ENCODE results near the gene GJB2. TPM values are rescaled to one million over a fixed set of nuclear protein-coding genes. Genes with fewer than 3 reads are reported as not detected.

GJB2 gene
- total RNA-seq, 1 experiment from 2014 or later = 4.6 TPM

GRCh38 chr13:20137875-20138274 lies 54.9 kb downstream of the GJB2 start:
- Mint-ChIP-seq H3K27me3 (ENCODE audit: unreplicated experiment) (no peaks in the 10 kb centered on the region), H3K9me3 (ENCODE audit: low read depth, unreplicated experiment) (no peaks in the 10 kb centered on the region), H3K36me3 (ENCODE audit: insufficient read depth, unreplicated experiment) (no peaks in the 10 kb centered on the region), H3K4me3 (ENCODE audit: low read depth, unreplicated experiment) (no peak overlapping the region), H3K4me1 (ENCODE audit: low read depth, unreplicated experiment) (no peaks in the 10 kb centered on the region), H3K27ac (ENCODE audit: unreplicated experiment) (no peak overlapping the region)
- BruUV-seq (replicated peaks) = no TSS peak
- no peak for TF ChIP-seq CTCF (IDR thresholded peaks at IDR 0.05; ENCODE audit: unreplicated experiment)
- no peak for DNase-seq
- intact Hi-C loops (cut with micrococcal nuclease; ENCODE audit: unreplicated experiment) = no loop called here
- CTCF ChIA-PET = no interaction called here

Other genes with a start within 250 kb of the GJB2 start
- 52.8 and 53.1 TPM in 2 replicates for gene ZMYM2, start 234.2 kb downstream of the GJB2 start, total RNA-seq (2022)
- 3.9 and 4.3 TPM in 2 replicates for gene GJA3, start 31.9 kb downstream of the GJB2 start, total RNA-seq (2022)
- gene GJB6, start 39.4 kb upstream of the GJB2 start, total RNA-seq (2022) = 0.24 TPM in 1 of 2 replicates, not detected in the other

Data from Calu3 (cell line).